NCI-H128 (cell line): ENCODE results near the gene NTF4.
A peak's percentile ranks its signal among the peaks of the same experiment; 100 is the strongest.

Experiments used
- DNase-seq: peaks from one replicate; lab custom pipeline; 2025; ENCODE audit not compliant: unreplicated experiment; lab: John Stamatoyannopoulos, UW

The NTF4 gene, protein sequence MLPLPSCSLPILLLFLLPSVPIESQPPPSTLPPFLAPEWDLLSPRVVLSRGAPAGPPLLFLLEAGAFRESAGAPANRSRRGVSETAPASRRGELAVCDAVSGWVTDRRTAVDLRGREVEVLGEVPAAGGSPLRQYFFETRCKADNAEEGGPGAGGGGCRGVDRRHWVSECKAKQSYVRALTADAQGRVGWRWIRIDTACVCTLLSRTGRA

GRCh38 chr19:49064768-49065611, at the start of gene NTF4:
Gene NTF4 (minus strand): TSS chr19:49064818. CDS start chr19:49061997, 2,821 bp downstream.
- no peak for DNase-seq

- no peak for DNase-seq
Measured at GRCh38 chr19:49113762-49114629, 49.4 kb upstream of the NTF4 start, which contains the start of gene LIN7B. Gene LIN7B (plus strand): TSS chr19:49114370. CDS start chr19:49114405, 35 bp downstream.

DNA sequence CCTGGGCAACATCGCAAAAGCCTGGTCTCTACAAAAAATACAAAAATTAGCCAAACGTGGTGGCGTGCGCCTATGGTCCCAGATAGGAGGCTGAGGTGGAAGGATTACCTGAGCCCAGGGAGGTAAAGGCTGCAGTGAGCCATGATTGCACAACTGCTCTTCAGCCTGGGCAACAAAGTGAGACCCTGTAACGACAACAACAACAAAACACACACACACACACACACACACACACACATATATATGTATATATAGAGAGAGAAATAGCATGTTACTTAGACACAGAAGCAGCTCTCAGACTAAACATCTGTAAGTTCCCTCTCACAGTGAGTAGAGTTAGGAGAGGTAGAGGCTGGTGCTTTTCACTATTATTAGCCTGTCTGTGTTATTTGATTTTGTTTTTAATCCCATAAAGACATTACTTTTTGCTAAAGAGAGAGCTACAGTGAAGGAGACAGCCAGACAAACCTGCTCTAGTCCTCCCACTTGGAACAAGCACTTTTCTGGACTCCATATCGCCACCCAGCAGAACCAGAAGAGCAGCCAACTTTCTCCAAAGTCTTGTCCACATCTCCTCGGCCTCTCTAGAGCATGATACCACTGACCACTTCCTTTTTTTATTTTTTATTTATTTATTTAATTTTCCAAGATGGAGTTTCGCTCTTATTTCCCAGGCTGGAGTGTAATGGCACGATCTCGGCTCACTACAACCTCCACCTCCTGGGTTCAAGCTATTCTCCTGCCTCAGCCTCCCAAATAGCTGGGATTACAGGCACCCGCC, 46.8 kb upstream of the NTF4 start:
- DNase-seq: no peak

GRCh38 chr19:49110567-49110966, 45.9 kb upstream of the NTF4 start:
- DNase-seq: no peak

GRCh38 chr19:49109569-49110233, 45.1 kb upstream of the NTF4 start:
- DNase-seq: no peak

DNA sequence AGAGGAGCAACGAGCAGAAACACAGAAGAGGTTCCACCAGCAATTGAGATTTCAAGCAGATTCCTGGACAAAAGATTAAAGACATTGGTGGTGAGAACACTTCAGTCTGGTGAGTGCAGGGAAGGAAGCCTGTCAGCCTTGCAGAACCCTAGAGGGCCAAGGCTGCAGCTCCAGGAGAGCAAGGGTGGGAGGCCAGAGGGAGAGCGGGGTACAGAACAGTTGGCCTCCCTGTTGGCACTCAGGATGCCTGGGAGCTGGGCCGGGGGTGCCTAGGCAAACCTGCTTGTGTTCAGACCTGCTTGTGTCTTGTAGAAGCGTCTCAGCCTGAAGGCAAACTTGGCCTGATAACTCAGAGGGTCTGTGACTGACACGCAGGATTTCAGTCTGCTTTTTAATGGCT, 44.4 kb upstream of the NTF4 start:
- no peak for DNase-seq

DNA sequence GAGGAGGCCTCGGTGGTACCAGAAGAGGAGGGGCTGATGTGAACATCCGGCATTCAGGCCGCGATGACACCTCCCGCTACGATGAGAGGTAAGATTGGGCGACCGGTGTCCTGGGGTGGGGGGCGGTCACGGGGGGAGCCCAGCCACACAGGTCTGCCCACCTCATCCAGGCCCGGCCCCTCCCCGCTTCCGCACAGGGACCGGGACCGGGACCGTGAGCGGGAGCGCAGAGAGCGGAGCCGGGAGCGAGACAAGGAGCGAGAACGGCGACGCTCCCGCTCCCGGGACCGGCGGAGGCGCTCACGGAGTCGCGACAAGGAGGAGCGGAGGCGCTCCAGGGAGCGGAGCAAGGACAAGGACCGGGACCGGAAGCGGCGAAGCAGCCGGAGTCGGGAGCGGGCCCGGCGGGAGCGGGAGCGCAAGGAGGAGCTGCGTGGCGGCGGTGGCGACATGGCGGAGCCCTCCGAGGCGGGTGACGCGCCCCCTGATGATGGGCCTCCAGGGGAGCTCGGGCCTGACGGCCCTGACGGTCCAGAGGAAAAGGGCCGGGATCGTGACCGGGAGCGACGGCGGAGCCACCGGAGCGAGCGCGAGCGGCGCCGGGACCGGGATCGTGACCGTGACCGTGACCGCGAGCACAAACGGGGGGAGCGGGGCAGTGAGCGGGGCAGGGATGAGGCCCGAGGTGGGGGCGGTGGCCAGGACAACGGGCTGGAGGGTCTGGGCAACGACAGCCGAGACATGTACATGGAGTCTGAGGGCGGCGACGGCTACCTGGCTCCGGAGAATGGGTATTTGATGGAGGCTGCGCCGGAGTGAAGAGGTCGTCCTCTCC, 43.2 kb upstream of the NTF4 start:
- DNase-seq: no peak

DNA sequence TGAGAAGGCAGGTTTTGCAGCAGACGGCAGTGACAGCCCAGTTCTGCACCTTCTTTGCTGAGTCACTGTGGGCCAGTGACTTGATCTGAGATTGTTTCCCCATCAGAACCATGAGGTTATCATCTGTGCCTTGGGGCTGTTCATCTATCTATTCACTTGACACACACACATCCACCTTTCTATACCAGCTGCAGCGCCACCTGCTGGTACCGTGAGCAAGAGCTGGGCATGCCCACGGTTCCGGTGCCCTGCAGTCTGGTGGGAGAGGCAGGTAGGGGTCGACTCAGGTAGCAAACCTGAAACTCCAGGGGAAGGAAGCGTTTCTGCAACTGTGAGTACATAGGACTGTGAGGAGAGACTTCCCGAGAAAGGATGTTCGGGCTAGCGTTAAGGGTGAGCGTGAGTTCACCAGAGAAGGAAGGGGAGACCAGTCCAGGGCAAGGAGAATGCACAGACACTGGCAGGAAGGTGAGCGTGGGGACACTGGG, 42.1 kb upstream of the NTF4 start:
- DNase-seq: no peak

GRCh38 chr19:49104229-49104864, 39.7 kb upstream of the NTF4 start:
- DNase-seq: no peak

- DNase-seq: no peak
Measured at GRCh38 chr19:49103331-49104085, 38.9 kb upstream of the NTF4 start.

DNA sequence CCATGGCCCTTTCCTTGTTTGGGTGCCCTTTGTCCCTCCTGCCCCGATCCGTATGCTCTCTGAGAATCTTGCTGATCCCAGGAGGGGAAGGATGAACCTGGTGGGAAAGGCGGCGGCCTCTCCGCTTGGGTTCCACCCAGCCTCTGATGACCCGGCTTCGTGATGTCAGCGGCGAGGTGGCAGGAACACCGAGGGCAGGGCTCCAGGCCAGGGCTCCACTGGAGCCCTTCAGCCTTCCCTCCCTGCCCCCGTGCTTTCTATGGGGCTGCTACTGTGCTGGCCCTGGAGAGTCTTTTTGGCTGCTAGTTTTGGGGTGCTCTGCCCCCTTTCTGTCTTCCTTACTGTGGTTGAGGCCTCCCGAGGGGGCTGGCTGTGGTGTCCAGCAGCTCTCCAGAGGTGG, 37.7 kb upstream of the NTF4 start:
- no peak for DNase-seq

GRCh38 chr19:49101160-49101559, 36.5 kb upstream of the NTF4 start:
- DNase-seq: no peak

DNA sequence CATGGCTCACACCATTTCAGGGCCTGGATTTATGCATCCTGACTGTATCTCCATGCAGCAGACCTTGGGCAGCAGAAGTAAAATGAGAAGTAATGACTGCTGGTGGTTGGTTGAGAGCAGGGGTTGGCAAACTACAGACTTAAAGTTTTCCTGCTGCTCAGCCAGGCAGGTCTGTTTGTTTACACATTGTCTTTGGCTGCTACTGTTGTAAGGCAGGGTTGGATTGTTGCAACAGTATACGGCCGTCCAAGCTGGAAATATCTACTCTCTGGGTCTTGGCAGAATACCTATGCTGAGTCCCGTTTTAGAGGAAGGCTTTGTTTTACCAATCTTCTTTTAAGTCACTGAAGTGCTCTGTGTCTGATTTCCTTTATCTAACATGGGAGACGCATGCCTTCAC, 34.2 kb upstream of the NTF4 start:
- no peak for DNase-seq

- DNase-seq: peak; percentile 41
Measured at GRCh38 chr19:49097453-49098288, 33.1 kb upstream of the NTF4 start.

DNA sequence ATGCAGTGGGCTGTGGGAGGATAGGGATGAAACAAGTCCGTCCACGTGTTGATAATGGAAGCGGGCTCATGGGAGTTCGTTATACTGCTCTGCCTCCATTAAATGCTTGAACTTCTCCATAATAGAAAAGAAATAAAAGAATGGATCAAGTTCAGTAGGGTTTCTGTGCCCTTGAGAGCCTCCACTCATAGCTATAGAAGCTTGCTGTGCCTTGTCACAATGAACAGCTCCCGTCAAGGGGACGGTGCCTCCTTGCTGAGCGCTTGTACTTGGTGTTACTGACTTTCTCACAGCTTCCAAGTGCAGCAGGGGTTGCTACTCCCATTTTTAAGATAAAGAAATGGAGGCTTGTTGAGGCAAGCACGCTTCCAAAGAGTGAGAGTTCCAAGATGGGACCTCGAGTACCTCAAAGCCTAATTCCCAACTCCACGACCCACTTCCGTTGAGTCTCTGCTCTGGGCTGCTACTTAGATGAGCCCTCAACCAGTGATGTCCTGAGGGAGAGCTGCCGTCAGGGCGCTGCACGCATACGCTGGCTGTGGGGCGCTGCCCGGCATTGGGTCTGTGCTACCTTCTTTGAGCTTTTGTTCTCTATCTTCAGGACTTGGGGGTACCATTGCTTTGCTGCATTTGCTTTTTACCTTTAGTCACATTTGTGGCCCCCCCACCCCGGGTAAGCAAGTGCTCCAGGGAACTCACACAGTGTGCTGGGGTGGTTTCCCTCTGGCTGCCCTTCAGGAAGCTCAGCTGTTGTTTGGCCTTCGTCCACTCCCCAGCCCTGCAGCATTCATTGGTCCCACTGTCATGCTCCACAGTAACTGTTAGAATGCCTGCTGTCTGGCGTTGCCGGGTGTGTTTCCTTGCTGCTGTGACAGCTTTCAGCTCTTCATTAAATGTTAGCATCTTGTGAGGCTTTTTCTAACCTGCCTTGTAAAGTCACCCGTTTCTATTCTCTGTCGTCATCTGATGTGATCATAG, 30.2 kb upstream of the NTF4 start:
- DNase-seq: no peak

DNA sequence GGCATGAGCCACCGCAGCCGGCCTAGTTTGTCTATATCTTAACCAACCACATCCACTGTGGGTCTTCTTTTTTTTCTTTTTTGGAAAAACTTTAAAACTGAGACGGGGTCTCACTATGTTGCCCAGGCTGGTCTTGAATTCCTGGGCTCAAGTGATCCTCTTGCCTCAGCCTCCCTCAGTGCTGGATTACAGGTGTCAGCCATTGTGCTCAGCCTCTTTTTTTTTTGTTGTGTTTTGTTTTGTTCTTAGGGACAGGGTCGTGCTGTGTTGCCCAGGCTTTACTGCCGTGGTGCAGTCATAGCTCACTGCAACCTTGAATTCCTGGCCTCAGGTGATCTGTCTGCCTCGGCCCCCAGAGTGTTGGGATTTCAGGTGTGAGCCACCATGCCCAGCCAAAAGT, 28.1 kb upstream of the NTF4 start:
- DNase-seq: no peak
